Stimulated activated CD8-positive, alpha-beta memory T cell treated with anti-CD3 and anti-CD28 coated beads, Interleukin-4, amount 100 ng/mL, for 4 hours (primary cell): ENCODE measurements around the gene CASTOR1.

Experiments
- DNase-seq, 2 donors: peaks; one replicate each; pipeline ENCODE4 v3.0.0-alpha.2; 2020; ENCODE audit warnings: low read depth in 2 of 2, low spot score in 1 of 2

The CASTOR1 gene

GRCh38 chr22:30286331-30286730 lies 3.0 kb downstream of the CASTOR1 start:
- no peak for DNase-seq

GRCh38 chr22:30285846-30286200 lies 3.5 kb downstream of the CASTOR1 start:
- DNase-seq, result no peak

GRCh38 chr22:30285176-30285845 lies 4.0 kb downstream of the CASTOR1 start:
- DNase-seq, result no peak

GRCh38 chr22:30284666-30285065 lies 4.6 kb downstream of the CASTOR1 start:
- DNase-seq, result no peak

GRCh38 chr22:30284172-30284571 lies 5.1 kb downstream of the CASTOR1 start:
- no peak for DNase-seq

GRCh38 chr22:30283342-30283741 lies 6.0 kb downstream of the CASTOR1 start:
- no peak for DNase-seq

GRCh38 chr22:30282616-30283046 lies 6.7 kb downstream of the CASTOR1 start:
- no peak for DNase-seq

GRCh38 chr22:30280505-30280904 lies 8.8 kb downstream of the CASTOR1 start:
- no peak for DNase-seq

- no peak for DNase-seq
These were observed 9.4 kb downstream of the CASTOR1 start for GRCh38 chr22:30279932-30280331.

- no peak for DNase-seq
These were observed 10.1 kb downstream of the CASTOR1 start for GRCh38 chr22:30279046-30279788.

GRCh38 chr22:30277547-30278344 lies 11.6 kb downstream of the CASTOR1 start:
- DNase-seq, result no peak

- no peak for DNase-seq
These were observed 13.3 kb downstream of the CASTOR1 start for GRCh38 chr22:30276039-30276438.

- no peak for DNase-seq
These were observed 13.7 kb downstream of the CASTOR1 start for GRCh38 chr22:30275625-30276024.

GRCh38 chr22:30274437-30274812 lies 14.9 kb downstream of the CASTOR1 start:
- no peak for DNase-seq

GRCh38 chr22:30273711-30274436 lies 15.4 kb downstream of the CASTOR1 start:
- DNase-seq, result no peak

GRCh38 chr22:30272781-30273601 lies 16.3 kb downstream of the CASTOR1 start:
- DNase-seq, result no peak

GRCh38 chr22:30270832-30271231 lies 18.5 kb downstream of the CASTOR1 start:
- DNase-seq, result no peak

- no peak for DNase-seq
These were observed 21.0 kb downstream of the CASTOR1 start for GRCh38 chr22:30268331-30268730.

- DNase-seq, result no peak
These were observed 21.7 kb downstream of the CASTOR1 start for GRCh38 chr22:30267382-30268302.
